ENCODE measurements around the gene ZNF282. TPM values are rescaled to one million over a fixed set of nuclear protein-coding genes. Genes with fewer than 3 reads are reported as not detected.
"Not testable (repeated sequence)": the region's sequence is repeated elsewhere in the genome, so short reads cannot be mapped to it uniquely, and the experiment has no call there.

ZNF282 gene
- polyA plus RNA-seq, 6 donors from 2014 or later, result 0.94 to 1.6 (median 0.98) TPM; not detected in 1

GRCh38 chr7:149220534-149220933 lies 25.2 kb downstream of the ZNF282 start:
- Mint-ChIP-seq H3K9me3 (no peaks in the 10 kb centered on the region), H3K4me3 (no peak overlapping the region), H3K27ac (no peak overlapping the region), H3K4me1 (peaks cover 0 to 15% (median 4%) of the 10 kb centered on the region in 3 donors), H3K36me3 (peaks cover 14 to 27% of the 10 kb centered on the region in 2 donors), H3K27me3 (no peaks in the 10 kb centered on the region)
- ATAC-seq (ENCODE audit: low read depth in 2 of 2) (no peak), DNase-seq (no peak)

GRCh38 chr7:149223176-149223575 lies 27.8 kb downstream of the ZNF282 start:
- ATAC-seq (ENCODE audit: low read depth in 2 of 2), result no peak
- no peaks in the 10 kb centered on the region for H3K9me3 Mint-ChIP-seq
- H3K4me1 Mint-ChIP-seq, result peaks cover 0 to 6% (median 4%) of the 10 kb centered on the region in 3 donors
- peaks cover 9 to 23% of the 10 kb centered on the region in 2 donors for H3K36me3 Mint-ChIP-seq
- H3K27ac Mint-ChIP-seq, result no peak overlapping the region
- no peaks in the 10 kb centered on the region for H3K27me3 Mint-ChIP-seq
- no peak for DNase-seq
- no peak overlapping the region for H3K4me3 Mint-ChIP-seq

- Mint-ChIP-seq H3K27ac (no peak overlapping the region), H3K4me3 (no peak overlapping the region), H3K36me3 (peaks cover 9 to 23% of the 10 kb centered on the region in 2 donors), H3K9me3 (no peaks in the 10 kb centered on the region), H3K27me3 (no peaks in the 10 kb centered on the region), H3K4me1 (peaks cover 0 to 5% (median 4%) of the 10 kb centered on the region in 3 donors)
- ATAC-seq (ENCODE audit: low read depth in 2 of 2) (no peak), DNase-seq (no peak)
These were observed 28.4 kb downstream of the ZNF282 start for GRCh38 chr7:149223761-149224160.

GRCh38 chr7:149224352-149224751 lies 29.0 kb downstream of the ZNF282 start:
- Mint-ChIP-seq H3K4me3 (no peak overlapping the region), H3K27ac (no peak overlapping the region), H3K4me1 (peaks cover 0 to 5% (median under 1%) of the 10 kb centered on the region in 3 donors), H3K9me3 (no peaks in the 10 kb centered on the region), H3K36me3 (peaks cover 6 to 23% of the 10 kb centered on the region in 2 donors), H3K27me3 (peaks cover 0 to under 1% (median under 1%) of the 10 kb centered on the region in 3 donors)
- DNase-seq (no peak), ATAC-seq (ENCODE audit: low read depth in 2 of 2) (no peak)

GRCh38 chr7:149225106-149225505 lies 29.8 kb downstream of the ZNF282 start:
- DNase-seq (no peak), ATAC-seq (ENCODE audit: low read depth in 2 of 2) (no peak)
- no peaks in the 10 kb centered on the region for H3K9me3 Mint-ChIP-seq
- H3K27me3 Mint-ChIP-seq, result peaks cover 0 to 6% (median 5%) of the 10 kb centered on the region in 3 donors
- peaks cover 0 to 23% of the 10 kb centered on the region in 2 donors for H3K36me3 Mint-ChIP-seq
- peaks cover 0 to 5% (median 0%) of the 10 kb centered on the region in 3 donors for H3K4me1 Mint-ChIP-seq
- peak overlapping the region in 1 of 8 donors; percentile 52 for H3K4me3 Mint-ChIP-seq
- H3K27ac Mint-ChIP-seq, result no peak overlapping the region

- Mint-ChIP-seq H3K27ac (peak overlapping the region in 1 of 6 donors; percentile 76), H3K4me1 (peaks cover 0 to 5% (median 0%) of the 10 kb centered on the region in 3 donors), H3K9me3 (no peaks in the 10 kb centered on the region), H3K27me3 (peaks cover 0 to 6% (median 5%) of the 10 kb centered on the region in 3 donors), H3K36me3 (peaks cover 0 to 23% of the 10 kb centered on the region in 2 donors), H3K4me3 (peak overlapping the region in 1 of 8 donors; percentile 35)
- DNase-seq (no peak), ATAC-seq (ENCODE audit: low read depth in 2 of 2) (no peak)
These were observed 30.3 kb downstream of the ZNF282 start for GRCh38 chr7:149225656-149226055.

- not testable (repeated sequence) for DNase-seq; H3K4me1 Mint-ChIP-seq; H3K27me3 Mint-ChIP-seq; H3K9me3 Mint-ChIP-seq; H3K4me3 Mint-ChIP-seq; ATAC-seq (ENCODE audit: low read depth in 2 of 2)
- peak overlapping the region in 1 of 6 donors; percentile 13 for H3K27ac Mint-ChIP-seq
- H3K36me3 Mint-ChIP-seq, result peaks cover 0 to 19% of the 10 kb centered on the region in 2 donors
These were observed 31.0 kb downstream of the ZNF282 start for GRCh38 chr7:149226366-149226765.

- H3K36me3 Mint-ChIP-seq, result peaks cover 0 to 13% of the 10 kb centered on the region in 2 donors
- H3K27ac Mint-ChIP-seq, result no peak overlapping the region
- DNase-seq, result no peak
- ATAC-seq (ENCODE audit: low read depth in 2 of 2), result no peak
- H3K27me3 Mint-ChIP-seq, result peaks cover 0 to 6% (median 5%) of the 10 kb centered on the region in 3 donors
- no peaks in the 10 kb centered on the region for H3K4me1 Mint-ChIP-seq
- no peaks in the 10 kb centered on the region for H3K9me3 Mint-ChIP-seq
- H3K4me3 Mint-ChIP-seq, result no peak overlapping the region
These were observed 31.6 kb downstream of the ZNF282 start for GRCh38 chr7:149226840-149227494.

GRCh38 chr7:149228831-149229471 lies 33.6 kb downstream of the ZNF282 start:
- Mint-ChIP-seq H3K4me3 (no peak overlapping the region), H3K4me1 (no peaks in the 10 kb centered on the region), H3K27me3 (peaks cover 10 to 18% (median 12%) of the 10 kb centered on the region in 3 donors), H3K36me3 (peaks cover 0 to 13% of the 10 kb centered on the region in 2 donors), H3K27ac (peak overlapping the region in 1 of 6 donors; percentile 3), H3K9me3 (no peaks in the 10 kb centered on the region)
- ATAC-seq (ENCODE audit: low read depth in 2 of 2) (no peak), DNase-seq (no peak)

- Mint-ChIP-seq H3K4me3 (no peak overlapping the region), H3K9me3 (no peaks in the 10 kb centered on the region), H3K27me3 (peaks cover 10 to 22% (median 12%) of the 10 kb centered on the region in 3 donors), H3K36me3 (peaks cover 0 to 13% of the 10 kb centered on the region in 2 donors), H3K27ac (peak overlapping the region in 1 of 6 donors; percentile 31), H3K4me1 (no peaks in the 10 kb centered on the region)
- no peak for ATAC-seq (ENCODE audit: low read depth in 2 of 2)
- DNase-seq, result no peak
These were observed 34.2 kb downstream of the ZNF282 start for GRCh38 chr7:149229526-149229925.

GRCh38 chr7:149232362-149232761 lies 37.0 kb downstream of the ZNF282 start:
- Mint-ChIP-seq H3K36me3 (no peaks in the 10 kb centered on the region), H3K4me1 (no peaks in the 10 kb centered on the region), H3K27me3 (peaks cover 12 to 31% (median 15%) of the 10 kb centered on the region in 3 donors), H3K9me3 (no peaks in the 10 kb centered on the region), H3K4me3 (peak overlapping the region in 1 of 8 donors; percentile 60), H3K27ac (no peak overlapping the region)
- DNase-seq (no peak), ATAC-seq (ENCODE audit: low read depth in 2 of 2) (no peak)

- ATAC-seq (ENCODE audit: low read depth in 2 of 2); H3K36me3 Mint-ChIP-seq; H3K9me3 Mint-ChIP-seq; H3K4me1 Mint-ChIP-seq; H3K27ac Mint-ChIP-seq; H3K4me3 Mint-ChIP-seq; DNase-seq: not testable (repeated sequence)
- H3K27me3 Mint-ChIP-seq, result peaks cover 12 to 31% (median 15%) of the 10 kb centered on the region in 3 donors
These were observed 38.4 kb downstream of the ZNF282 start for GRCh38 chr7:149233655-149234204.

GRCh38 chr7:149237502-149237901 lies 42.2 kb downstream of the ZNF282 start:
- peak overlapping the region in 1 of 6 donors; percentile 19 for H3K27ac Mint-ChIP-seq
- ATAC-seq (ENCODE audit: low read depth in 2 of 2) (no peak), DNase-seq (no peak)
- peaks cover under 1 to 2% of the 10 kb centered on the region in 2 donors for H3K36me3 Mint-ChIP-seq
- H3K9me3 Mint-ChIP-seq, result peaks cover 0 to 2% (median under 1%) of the 10 kb centered on the region in 7 donors
- peak overlapping the region in 2 of 8 donors; percentile 44 to 97 for H3K4me3 Mint-ChIP-seq
- H3K27me3 Mint-ChIP-seq, result peaks cover 7 to 23% (median 7%) of the 10 kb centered on the region in 3 donors
- peaks cover 20 to 31% (median 24%) of the 10 kb centered on the region in 3 donors for H3K4me1 Mint-ChIP-seq

All from naive B cell (primary cell).